Adrenal gland (tissue), 12 donors: ENCODE measurements around the gene VPS54. TPM values are rescaled to one million over a fixed set of nuclear protein-coding genes. Genes with fewer than 3 reads are reported as not detected.

Experiments used
- DNase-seq, 7 donors: peaks; one replicate each; pipeline ENCODE4 v3.0.0-alpha.2; 2019 to 2020
- H3K27ac ChIP-seq, 5 donors: fragments of 200-600 bp; sonication (generic) in 4 of 5; 1 replicate in 3 of 5; 2 replicates in 2 of 5; pipeline versions ENCODE4 v1.5.1 to v1.8.0; 2016 to 2020; ENCODE audit warnings: mild to moderate bottlenecking in 1 of 5
- H3K27me3 ChIP-seq: fragments of 200-600 bp; 2 replicates; pipeline ENCODE4 v1.8.0; 2021
- H3K36me3 ChIP-seq, 2 donors: fragments of 200-600 bp; replicated peaks in 1 of 2; 1 replicate in 1 of 2; 2 replicates in 1 of 2; pipeline versions ENCODE4 v1.5.1 to v1.8.0; 2018 to 2022
- H3K4me1 ChIP-seq, 2 donors: fragments of 200-600 bp; replicated peaks in 1 of 2; 1 replicate in 1 of 2; 2 replicates in 1 of 2; pipeline versions ENCODE4 v1.5.1 to v1.8.0; 2018 to 2021
- H3K4me3 ChIP-seq, 4 donors: fragments of 200-600 bp; sonication (generic) in 3 of 4; one replicate each; pipeline ENCODE4 v1.5.1; 2016 to 2018
- H3K9me3 ChIP-seq, 3 donors: fragments of 200-600 bp; sonication (generic) in 1 of 3; replicated peaks in 1 of 3; 1 replicate in 2 of 3; 2 replicates in 1 of 3; pipeline versions ENCODE4 v1.5.1 to v1.8.0; 2016 to 2021
- POLR2A ChIP-seq, 2 donors: fragments of 450-650 bp; IDR thresholded peaks; one replicate each; pipeline ENCODE4 v1.6.1; 2017; ENCODE audit warnings: antibody characterized with exemption in 2 of 2, mild to moderate bottlenecking in 2 of 2, moderate library complexity in 1 of 2
- WGBS, 4 donors: extraction: QIAGEN DNeasy Blood & Tissue Kit in 2 of 4; methylation state at CpG; one replicate each; pipeline versions ENCODE4 v1.1.5 to v1.1.7; 2013 to 2017; 5-methylcytosine and 5-hydroxymethylcytosine counted together
- intact Hi-C, 2 donors: fragments of 100-400 bp; cut with DNase I; formaldehyde crosslinking; loops; one replicate each; pipeline versions ENCODE4 v1.14.1 to v1.15.0; 2022 to 2023
- polyA plus RNA-seq, 3 donors: library from polyadenylated mRNA; stranded (reverse); fragments of 200-250 nt in 2 of 3; fragments of 350-450 nt in 1 of 3; fragmentation: Illumina TruSeq in 1 of 3; extraction: RNeasy Lipid Tissue Mini Kit (QIAGEN cat#74804) in 1 of 3; gene quantifications; one replicate each; pipeline ENCODE4 v1.2.3, GENCODE V29; 2013 to 2014
- total RNA-seq, 9 donors: library from RNA; depleted of rRNA in 4 of 9; stranded (reverse); fragments of >200 nt in 4 of 9; fragments of 120-200 nt in 1 of 9; fragmentation: NEBNext Ultra II Directional in 1 of 9; extraction: Animal tissue kit (Norgen Biotek cat#: 25700) in 1 of 9; gene quantifications; one replicate each; pipeline versions ENCODE4 v1.1.0 to v1.2.4, GENCODE V29; 2013 to 2023
- TF ChIP-seq, protein P1 (sequence below), 6 experiments: fragments of 450-650 bp in 4 of 6; fragments of 200-600 bp in 2 of 6; sonication (generic) in 1 of 6; IDR thresholded peaks; 1 replicate in 5 of 6; 2 replicates in 1 of 6; pipeline versions ENCODE4 v1.5.1 to v1.8.0; 2016 to 2021; ENCODE audit warnings: antibody characterized with exemption in 6 of 6, mild to moderate bottlenecking in 2 of 6, moderate library complexity in 1 of 6
- donor health status: healthy with polysubstance abuse.
- donor health status: Bipolar disorder and iron deficiency.
- donor health status: DM: yes; HTN: yes; CAD: no.
- donor health status: DM: no; HTN: no; CAD: no.
- donor health status: DM: no; HTN: no; CAD: no.
- donor health status: DM: yes; HTN: yes; CAD: no.

The VPS54 gene
- total and polyA plus RNA-seq, 12 donors = 15.1 to 38.9 (median 19.0) TPM

- Histone ChIP-seq H3K4me3 (no peak overlapping the region), H3K9me3 (no peaks in the 10 kb centered on the region), H3K27ac (no peak overlapping the region), H3K27me3 (no peaks in the 10 kb centered on the region), H3K36me3 (peaks cover 0 to 24% of the 10 kb centered on the region in 2 donors), H3K4me1 (no peaks in the 10 kb centered on the region)
- intact Hi-C loops = no loop called here
- WGBS, 4 donors = 79 to 94% (median 86%) methylated on average over 2 of the region's 2 CpGs
- TF ChIP-seq, protein P1, sequence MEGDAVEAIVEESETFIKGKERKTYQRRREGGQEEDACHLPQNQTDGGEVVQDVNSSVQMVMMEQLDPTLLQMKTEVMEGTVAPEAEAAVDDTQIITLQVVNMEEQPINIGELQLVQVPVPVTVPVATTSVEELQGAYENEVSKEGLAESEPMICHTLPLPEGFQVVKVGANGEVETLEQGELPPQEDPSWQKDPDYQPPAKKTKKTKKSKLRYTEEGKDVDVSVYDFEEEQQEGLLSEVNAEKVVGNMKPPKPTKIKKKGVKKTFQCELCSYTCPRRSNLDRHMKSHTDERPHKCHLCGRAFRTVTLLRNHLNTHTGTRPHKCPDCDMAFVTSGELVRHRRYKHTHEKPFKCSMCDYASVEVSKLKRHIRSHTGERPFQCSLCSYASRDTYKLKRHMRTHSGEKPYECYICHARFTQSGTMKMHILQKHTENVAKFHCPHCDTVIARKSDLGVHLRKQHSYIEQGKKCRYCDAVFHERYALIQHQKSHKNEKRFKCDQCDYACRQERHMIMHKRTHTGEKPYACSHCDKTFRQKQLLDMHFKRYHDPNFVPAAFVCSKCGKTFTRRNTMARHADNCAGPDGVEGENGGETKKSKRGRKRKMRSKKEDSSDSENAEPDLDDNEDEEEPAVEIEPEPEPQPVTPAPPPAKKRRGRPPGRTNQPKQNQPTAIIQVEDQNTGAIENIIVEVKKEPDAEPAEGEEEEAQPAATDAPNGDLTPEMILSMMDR (IDR thresholded peaks at IDR 0.05) = no peak
- TF ChIP-seq POLR2A (IDR thresholded peaks at IDR 0.05) = no peak
- DNase-seq = no peak
Observed at GRCh38 chr2:63881205-63881604, 138.0 kb downstream of the VPS54 start.

DNA sequence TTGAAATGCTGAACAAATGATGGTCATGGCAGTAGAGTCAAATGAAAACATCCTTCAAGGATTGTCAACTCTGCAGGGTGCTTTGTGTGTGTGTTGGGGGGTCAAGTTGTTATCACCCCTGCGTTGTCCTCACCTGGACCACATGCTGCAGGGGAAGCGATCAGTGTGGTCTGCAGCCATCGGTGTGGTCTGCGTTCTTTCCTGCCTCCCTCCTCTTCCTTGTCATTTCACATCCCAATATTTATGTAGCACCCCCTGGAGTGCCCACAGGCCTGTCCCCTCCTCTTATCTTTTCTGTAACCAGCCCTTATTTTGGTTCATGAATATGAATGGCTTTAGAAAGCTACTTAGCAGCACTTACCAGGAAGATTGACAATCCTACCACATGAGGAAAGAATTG is 138.6 kb downstream of the VPS54 start:
- Histone ChIP-seq H3K9me3 (no peaks in the 10 kb centered on the region), H3K27me3 (no peaks in the 10 kb centered on the region), H3K4me1 (no peaks in the 10 kb centered on the region), H3K27ac (no peak overlapping the region), H3K36me3 (peaks cover 0 to 22% of the 10 kb centered on the region in 2 donors), H3K4me3 (no peak overlapping the region)
- intact Hi-C loops = no loop called here
- no peak for DNase-seq
- TF ChIP-seq POLR2A (IDR thresholded peaks at IDR 0.05) = no peak
- TF ChIP-seq, protein P1 (IDR thresholded peaks at IDR 0.05) = no peak
- 66 to 72% (median 71%) methylated on average over 4 of the region's 4 CpGs for WGBS, 4 donors

DNA sequence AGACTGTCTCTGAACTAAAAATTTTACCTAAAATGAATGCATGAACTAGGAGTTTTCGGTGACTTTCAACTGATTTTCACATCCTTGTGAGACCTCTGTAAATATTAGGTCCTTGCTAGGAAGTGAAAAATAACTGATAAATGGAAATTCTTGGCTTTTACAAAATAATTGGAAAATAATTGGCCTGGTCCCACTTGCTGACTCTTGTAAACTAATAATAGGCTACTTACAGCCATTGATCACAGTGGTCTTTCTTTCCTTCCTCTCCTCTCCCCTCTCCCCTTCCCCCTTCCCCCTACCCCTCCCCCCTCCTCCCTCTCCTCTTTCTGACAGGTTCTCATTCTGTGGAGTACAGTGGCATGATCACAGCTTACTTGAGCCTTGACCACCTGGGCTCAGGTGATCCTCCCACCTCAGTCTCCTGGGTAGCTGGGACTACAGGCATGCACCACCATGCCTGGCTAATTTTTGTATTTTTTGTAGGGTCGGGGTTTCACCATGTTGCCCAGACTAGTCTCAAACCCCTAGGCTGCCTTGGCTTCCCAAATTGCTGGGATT is 139.3 kb downstream of the VPS54 start:
- no peaks in the 10 kb centered on the region for H3K4me1 ChIP-seq
- no peak overlapping the region for H3K4me3 ChIP-seq
- no peak for TF ChIP-seq POLR2A (IDR thresholded peaks at IDR 0.05)
- TF ChIP-seq, protein P1 (IDR thresholded peaks at IDR 0.05) = no peak
- no peaks in the 10 kb centered on the region for H3K27me3 ChIP-seq
- DNase-seq = no peak
- peaks cover 0 to 22% of the 10 kb centered on the region in 2 donors for H3K36me3 ChIP-seq
- H3K27ac ChIP-seq = no peak overlapping the region
- H3K9me3 ChIP-seq = no peaks in the 10 kb centered on the region
- intact Hi-C loops = no loop called here
- 88 to 97% (median 94%) methylated on average over 2 of the region's 2 CpGs for WGBS, 4 donors

DNA sequence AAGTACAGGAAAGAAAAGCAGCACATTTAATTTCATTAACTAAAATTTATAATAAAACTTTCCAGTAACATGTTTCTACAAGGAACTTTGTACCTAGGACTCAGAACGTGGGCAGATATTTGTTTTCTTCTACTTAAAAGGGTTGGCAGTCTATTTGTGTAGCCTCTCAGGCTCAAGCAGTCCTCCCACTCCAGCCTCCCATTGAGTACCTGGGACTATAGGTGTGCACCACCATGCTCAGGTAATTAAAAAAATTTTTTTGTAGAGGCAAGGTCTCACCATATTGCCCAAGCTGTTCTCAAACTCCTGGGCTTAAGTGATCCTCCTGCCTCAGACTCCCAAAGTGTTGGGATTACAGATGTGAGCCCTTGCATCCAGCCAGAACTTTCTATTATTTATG is 140.7 kb downstream of the VPS54 start:
- DNase-seq = no peak
- Histone ChIP-seq H3K27ac (no peak overlapping the region), H3K27me3 (no peaks in the 10 kb centered on the region), H3K4me3 (no peak overlapping the region), H3K9me3 (no peaks in the 10 kb centered on the region), H3K4me1 (no peaks in the 10 kb centered on the region), H3K36me3 (peaks cover 0 to 12% of the 10 kb centered on the region in 2 donors)
- intact Hi-C loops = no loop called here
- TF ChIP-seq, protein P1 (IDR thresholded peaks at IDR 0.05) = no peak
- no peak for TF ChIP-seq POLR2A (IDR thresholded peaks at IDR 0.05)
- 91 to 100% (median 96%) methylated on average over 1 of the region's 1 CpG for WGBS, 4 donors
